Measurements from ENCODE around the gene CAMTA1.
"Not testable (repeated sequence)": the region's sequence is repeated elsewhere in the genome, so short reads cannot be mapped to it uniquely, and the experiment has no call there.

CAMTA1 gene

DNA sequence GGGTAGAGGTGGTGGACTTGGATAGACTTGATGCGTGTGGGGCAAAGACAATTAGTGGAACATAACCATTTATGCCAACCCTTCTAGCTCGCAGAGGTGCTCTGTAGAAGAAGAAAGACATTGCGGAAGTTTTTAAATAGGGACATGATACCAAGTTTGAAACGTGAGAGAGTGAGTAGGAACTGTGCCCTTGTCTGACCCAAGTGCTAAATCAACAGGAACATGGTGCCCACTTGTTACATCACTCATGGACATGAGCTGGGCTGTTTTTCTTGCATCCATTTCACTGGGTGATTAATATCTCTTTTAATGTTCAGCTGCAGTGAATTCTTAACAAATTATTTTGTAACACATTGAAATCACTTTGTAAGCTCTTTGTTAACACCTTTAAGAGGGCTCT, 577.7 kb downstream of the CAMTA1 start:
- no peak for DNase-seq

GRCh38 chr1:7363450-7363849, 578.2 kb downstream of the CAMTA1 start:
- no peak for DNase-seq

GRCh38 chr1:7365706-7366105, 580.5 kb downstream of the CAMTA1 start:
- no peak for DNase-seq

DNA sequence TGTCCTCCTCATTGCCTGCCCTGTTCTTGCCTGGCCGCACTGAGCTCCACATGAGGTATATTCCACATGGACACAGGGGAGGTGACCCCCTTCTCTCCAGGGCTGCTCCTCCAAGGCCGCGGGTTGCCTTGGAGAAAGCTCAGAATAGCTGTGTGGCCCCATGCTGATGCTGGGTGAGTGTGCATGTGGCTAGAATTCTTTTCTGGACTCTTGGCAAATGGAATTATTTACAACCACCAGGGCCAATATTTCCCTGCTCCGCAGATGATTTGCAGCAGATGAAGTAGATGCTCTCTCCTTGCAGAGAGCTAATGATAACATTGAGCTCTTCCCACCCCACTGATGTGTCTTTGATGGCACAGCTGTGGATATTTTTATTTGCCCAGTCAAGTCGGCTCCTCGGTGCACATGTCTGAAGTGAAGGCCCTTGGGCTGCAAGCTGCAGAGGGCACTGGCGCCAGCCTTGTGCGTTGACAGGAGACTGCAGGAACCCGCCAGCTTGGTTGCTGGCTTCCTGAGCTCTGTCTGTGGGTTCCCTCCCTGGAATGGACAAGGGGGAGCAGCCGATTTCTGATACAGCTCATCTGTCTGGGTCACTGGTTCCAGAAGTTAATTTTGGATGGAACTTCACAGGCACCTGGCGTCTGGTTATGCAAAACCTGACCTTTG, 581.2 kb downstream of the CAMTA1 start:
- no peak for DNase-seq

GRCh38 chr1:7366955-7367665, 581.9 kb downstream of the CAMTA1 start:
- no peak for DNase-seq

GRCh38 chr1:7369866-7370265, 584.6 kb downstream of the CAMTA1 start:
- DNase-seq = no peak

DNA sequence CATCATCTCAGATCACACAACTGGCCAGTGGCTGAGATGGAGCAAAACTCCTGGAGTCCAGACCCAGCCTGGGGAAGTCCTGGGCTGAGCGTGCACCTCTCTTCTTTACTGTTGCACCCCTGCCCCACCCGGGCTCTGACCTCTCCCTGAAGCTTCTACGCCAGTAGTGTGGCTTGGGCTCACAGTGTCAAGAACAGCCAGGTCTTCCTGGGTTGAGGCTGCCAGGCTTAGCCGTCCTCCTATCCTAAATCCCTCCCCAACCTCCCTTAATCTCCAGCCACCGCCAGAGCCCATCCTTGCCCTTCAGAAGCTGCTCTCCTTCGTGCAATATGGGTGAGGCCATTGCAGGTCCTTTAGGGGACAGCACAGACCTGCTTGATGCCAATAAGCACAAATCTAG, 586.7 kb downstream of the CAMTA1 start:
- DNase-seq = no peak

DNA sequence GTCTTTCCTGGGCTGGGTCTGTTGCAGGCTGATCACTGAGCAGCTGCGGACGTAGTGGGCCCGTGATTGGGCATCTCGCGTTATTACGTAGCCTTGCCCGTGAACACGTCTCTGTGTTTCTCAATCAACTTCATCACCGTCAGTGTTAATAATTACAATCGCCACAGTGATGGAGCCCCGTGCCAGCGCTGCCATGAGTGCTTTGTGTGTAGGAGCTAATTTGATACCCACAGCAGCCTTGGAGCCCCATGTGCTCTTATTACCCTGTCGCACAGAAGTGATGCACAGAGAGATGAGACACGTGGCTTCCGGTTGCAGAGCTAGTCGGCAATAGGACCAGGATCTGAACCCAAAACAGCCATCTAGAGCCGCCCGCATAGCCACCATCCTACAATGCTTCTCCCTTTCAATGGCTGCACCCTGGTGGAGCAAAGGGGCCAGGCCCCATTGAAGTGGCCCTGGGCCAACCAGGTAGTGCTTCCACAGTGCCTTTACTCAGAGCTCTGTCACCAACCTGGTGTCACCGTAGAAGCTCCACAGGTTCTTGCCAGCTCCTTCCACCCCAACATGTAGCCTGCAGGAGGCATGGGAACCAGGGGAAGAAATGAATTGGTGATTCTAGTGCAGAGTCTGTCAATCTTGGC, 587.3 kb downstream of the CAMTA1 start:
- DNase-seq = no peak

- DNase-seq = no peak
These were observed 588.0 kb downstream of the CAMTA1 start for GRCh38 chr1:7373251-7373650.

GRCh38 chr1:7373876-7374562, 588.8 kb downstream of the CAMTA1 start:
- DNase-seq = no peak

GRCh38 chr1:7374563-7375160, 589.4 kb downstream of the CAMTA1 start:
- no peak for DNase-seq

GRCh38 chr1:7375329-7375728, 590.1 kb downstream of the CAMTA1 start:
- DNase-seq = no peak

GRCh38 chr1:7375781-7376660, 590.8 kb downstream of the CAMTA1 start:
- no peak for DNase-seq

- no peak for DNase-seq
These were observed 591.4 kb downstream of the CAMTA1 start for GRCh38 chr1:7376676-7377075.

DNA sequence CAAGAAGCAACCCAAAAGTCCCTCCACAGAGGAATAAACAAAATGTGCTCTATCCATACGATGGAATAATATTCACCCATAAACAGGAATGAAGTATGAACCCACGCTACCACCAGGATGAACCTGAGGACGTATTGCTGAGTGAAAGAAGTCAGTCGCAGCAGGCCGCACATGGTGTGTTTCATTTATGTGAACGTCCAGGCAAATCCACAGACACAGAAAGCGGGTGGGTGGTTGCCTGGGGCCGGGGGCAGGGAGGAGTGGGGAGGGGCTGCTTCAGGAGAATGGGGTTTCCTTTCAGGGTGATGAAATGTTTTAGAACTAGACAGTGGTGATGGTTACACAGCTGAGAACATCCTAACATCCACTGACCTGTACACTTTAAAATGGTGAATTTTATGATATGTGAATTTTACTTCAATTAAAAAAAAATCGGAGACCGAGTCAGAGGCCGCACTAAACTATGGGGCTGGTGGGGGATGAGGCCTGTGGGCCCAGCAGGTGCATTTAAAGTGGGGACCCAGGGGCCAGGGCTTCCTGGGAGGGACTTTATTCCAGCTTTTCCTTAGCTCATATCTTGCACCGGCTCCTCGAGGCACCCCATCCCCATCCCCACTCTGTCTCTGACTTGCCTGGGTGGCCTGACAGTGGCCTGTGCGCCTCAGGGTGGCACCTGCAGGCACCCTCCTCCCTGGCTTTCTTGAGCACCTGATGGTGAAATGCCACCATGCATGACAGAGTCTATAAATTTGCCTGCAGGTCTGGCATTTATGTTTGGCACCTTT, 593.3 kb downstream of the CAMTA1 start:
- no peak for DNase-seq

DNA sequence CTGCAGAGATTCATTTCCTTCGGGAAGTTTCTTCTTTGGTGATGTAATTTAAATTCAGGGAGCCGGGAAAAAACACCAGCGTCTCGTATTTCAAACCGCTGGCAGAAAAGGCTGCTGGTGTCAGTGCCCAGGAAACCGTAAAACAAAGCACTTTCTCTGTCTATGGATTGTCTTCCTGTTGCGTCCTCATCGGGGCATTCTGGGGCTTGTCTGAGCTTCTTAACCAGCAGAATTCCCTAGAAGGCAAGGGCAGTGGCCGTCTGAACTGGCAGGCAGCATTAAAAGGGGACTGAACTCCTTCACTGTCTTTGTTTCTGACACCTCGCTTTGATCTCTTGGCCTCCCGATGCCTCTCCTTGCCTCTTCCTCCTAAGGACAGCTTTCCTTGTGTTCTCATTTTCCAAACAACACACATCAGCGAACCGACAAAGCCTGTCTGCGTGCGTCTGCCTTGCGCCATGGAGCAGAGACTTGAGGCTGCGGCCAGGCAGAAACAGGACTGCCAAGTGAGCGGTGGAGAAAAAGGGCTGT, 594.3 kb downstream of the CAMTA1 start:
- no peak for DNase-seq

DNA sequence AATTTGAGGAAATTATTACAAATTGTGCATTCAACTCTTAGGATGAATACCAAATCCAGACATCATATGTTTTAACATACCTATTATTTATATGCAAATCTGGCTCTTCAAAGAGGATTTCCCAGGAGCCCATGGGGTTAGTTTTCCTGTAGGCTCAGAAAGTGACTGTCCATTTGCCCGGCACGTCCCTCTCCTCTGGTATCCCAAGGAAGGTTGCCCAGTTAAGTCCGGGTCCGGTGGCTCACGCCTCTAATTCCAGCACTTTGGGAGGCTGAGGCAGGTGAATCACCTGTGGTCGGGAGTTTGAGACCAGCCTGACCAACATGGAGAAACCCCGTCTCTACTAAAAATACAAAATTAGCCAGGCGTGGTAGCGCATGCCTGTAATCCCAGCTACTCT, 594.8 kb downstream of the CAMTA1 start:
- DNase-seq = not testable (repeated sequence)

- no peak for DNase-seq
These were observed 595.5 kb downstream of the CAMTA1 start for GRCh38 chr1:7380712-7381111.

DNA sequence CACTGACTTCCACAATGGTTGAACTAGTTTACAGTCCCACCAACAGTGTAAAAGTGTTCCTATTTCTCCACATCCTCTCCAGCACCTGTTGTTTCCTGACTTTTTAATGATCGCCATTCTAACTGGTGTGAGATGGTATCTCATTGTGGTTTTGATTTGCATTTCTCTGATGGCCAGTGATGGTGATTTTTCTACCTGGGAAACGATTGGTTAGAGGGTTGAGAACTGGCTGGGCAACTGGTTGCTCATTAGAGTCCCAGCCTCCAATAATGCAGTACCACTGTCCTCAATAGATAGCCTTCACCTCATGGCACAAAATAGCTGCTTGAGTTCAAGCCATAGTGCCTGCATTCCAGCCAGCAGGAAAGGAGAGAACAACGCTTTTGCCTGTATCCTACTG, 596.5 kb downstream of the CAMTA1 start:
- not testable (repeated sequence) for DNase-seq

DNA sequence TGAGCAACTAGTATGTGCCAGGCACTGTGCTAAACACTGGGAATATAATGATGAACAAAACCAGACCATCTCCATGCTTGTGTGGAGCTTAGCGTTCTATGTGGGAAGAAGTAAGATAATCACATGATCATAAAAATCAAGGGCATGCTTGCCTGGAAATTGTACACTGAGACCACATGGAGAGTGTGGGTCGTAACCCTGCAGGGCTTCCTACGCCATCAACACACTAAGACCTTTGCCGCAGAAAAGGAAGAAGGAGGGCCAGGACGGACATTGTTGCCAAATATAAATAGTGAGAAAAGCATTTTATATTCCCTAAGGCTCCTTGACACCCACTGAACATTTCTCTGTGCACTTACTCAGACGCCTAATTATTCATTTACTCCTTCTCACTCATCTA, 597.7 kb downstream of the CAMTA1 start:
- DNase-seq = no peak
